Colonic mucosa (tissue), 4 donors: Measurements from ENCODE around the gene C1GALT1. TPM values are rescaled to one million over a fixed set of nuclear protein-coding genes. Genes with fewer than 3 reads are reported as not detected.

ENCODE experiments used
- DNase-seq: peaks from one replicate; pipeline ENCODE4 v3.0.0-alpha.2; 2020
- H3K27ac ChIP-seq: fragments of 200-600 bp; one replicate; pipeline ENCODE4 v1.8.0; 2021
- H3K27me3 ChIP-seq: fragments of 200-600 bp; one replicate; pipeline ENCODE4 v1.8.0; 2021
- H3K36me3 ChIP-seq: fragments of 200-600 bp; one replicate; pipeline ENCODE4 v1.8.0; 2021
- H3K4me1 ChIP-seq: fragments of 200-600 bp; one replicate; pipeline ENCODE4 v1.8.0; 2021; ENCODE audit warnings: mild to moderate bottlenecking
- H3K4me3 ChIP-seq: fragments of 200-600 bp; one replicate; pipeline ENCODE4 v1.8.0; 2021
- H3K9ac ChIP-seq, 2 donors: one replicate each; pipeline ENCODE4 v1.7.0; 2013; ENCODE audit warnings: control low read depth in 2 of 2, low read depth in 2 of 2, low read length in 2 of 2
- H3K9me3 ChIP-seq: fragments of 200-600 bp; one replicate; pipeline ENCODE4 v1.8.0; 2021
- intact Hi-C: fragments of 100-400 bp; cut with DNase I; formaldehyde crosslinking; loops from one replicate; pipeline ENCODE4 v1.14.1; 2022
- total RNA-seq, 2 donors: library from RNA; stranded (reverse); fragmentation: NEBNext Ultra II Directional in 1 of 2; extraction: Animal tissue kit (Norgen Biotek cat#: 25700) in 1 of 2; gene quantifications; one replicate each; pipeline ENCODE4 v1.2.1, GENCODE V29; 2021
- TF ChIP-seq, protein P1 (sequence below): fragments of 200-600 bp; IDR thresholded peaks from one replicate; pipeline ENCODE4 v1.8.0; 2022; ENCODE audit warnings: antibody characterized with exemption, mild to moderate bottlenecking
- donor health status: healthy.
- donor health status: DM: no; HTN: no; CAD: no.
- donor health status: DM: no; HTN: no; CAD: no.

Gene C1GALT1
- total RNA-seq, 2 donors from 2014 or later = 33.9 to 39.4 TPM

DNA sequence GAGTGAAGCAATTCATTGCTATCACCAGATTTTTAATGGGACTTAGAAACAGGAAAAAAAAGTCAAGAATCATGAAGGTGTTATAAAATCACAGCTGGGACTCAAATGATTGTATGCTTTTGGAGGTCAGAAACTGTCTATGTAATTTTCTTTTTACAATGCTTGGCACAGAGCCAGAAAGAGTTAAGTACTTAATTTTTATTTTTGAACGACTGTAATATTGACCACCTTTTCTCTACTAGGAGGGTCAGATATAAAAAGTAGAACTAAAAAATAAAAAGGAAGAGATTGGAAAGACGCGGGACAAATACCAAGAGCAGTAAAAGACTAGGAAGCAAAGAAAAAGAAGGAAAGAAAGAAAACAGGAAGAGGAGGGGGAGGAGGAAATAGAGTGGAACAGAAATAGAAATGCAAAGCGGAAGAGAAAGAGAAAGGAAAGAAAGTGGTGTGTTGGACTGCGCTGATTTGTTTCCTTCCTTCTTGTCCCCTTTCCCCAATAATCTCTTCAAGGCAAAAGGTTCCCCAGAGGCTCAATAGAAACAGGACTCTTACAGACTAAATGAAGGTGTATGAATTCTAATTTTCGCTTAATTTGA, 23.2 kb upstream of the C1GALT1 start:
- no peak overlapping the region for H3K9ac ChIP-seq
- no peak for DNase-seq
- H3K4me1 ChIP-seq = no peaks in the 10 kb centered on the region
- H3K27ac ChIP-seq = no peak overlapping the region
- no peaks in the 10 kb centered on the region for H3K9me3 ChIP-seq
- H3K4me3 ChIP-seq = no peak overlapping the region
- H3K27me3 ChIP-seq = no peaks in the 10 kb centered on the region
- TF ChIP-seq, protein P1, sequence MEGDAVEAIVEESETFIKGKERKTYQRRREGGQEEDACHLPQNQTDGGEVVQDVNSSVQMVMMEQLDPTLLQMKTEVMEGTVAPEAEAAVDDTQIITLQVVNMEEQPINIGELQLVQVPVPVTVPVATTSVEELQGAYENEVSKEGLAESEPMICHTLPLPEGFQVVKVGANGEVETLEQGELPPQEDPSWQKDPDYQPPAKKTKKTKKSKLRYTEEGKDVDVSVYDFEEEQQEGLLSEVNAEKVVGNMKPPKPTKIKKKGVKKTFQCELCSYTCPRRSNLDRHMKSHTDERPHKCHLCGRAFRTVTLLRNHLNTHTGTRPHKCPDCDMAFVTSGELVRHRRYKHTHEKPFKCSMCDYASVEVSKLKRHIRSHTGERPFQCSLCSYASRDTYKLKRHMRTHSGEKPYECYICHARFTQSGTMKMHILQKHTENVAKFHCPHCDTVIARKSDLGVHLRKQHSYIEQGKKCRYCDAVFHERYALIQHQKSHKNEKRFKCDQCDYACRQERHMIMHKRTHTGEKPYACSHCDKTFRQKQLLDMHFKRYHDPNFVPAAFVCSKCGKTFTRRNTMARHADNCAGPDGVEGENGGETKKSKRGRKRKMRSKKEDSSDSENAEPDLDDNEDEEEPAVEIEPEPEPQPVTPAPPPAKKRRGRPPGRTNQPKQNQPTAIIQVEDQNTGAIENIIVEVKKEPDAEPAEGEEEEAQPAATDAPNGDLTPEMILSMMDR = no peak
- no peaks in the 10 kb centered on the region for H3K36me3 ChIP-seq
- intact Hi-C loops = no loop called here

DNA sequence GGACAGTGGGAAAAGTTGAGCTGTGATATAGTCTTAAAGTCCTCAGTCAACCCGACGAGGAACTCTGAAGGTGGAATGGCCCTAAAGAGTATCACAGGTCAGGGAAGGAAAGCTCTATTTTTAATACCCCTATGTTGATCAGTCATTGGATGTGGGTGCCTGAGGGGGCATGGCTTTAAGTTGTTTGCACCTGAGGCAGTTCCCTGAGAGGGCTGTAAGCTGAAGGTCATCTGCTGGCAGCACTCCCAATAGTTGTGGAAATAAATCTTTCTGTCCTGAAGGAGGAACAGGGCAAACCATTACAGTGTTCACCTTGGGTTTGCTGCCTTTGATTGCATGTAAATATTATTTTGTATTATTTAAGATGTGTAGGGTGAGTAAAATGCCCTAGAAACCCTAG, 17.8 kb upstream of the C1GALT1 start:
- H3K4me3 ChIP-seq = no peak overlapping the region
- H3K27ac ChIP-seq = no peak overlapping the region
- H3K9me3 ChIP-seq = no peaks in the 10 kb centered on the region
- TF ChIP-seq, protein P1 = no peak
- H3K36me3 ChIP-seq = no peaks in the 10 kb centered on the region
- peak; percentile 30 for DNase-seq
- no peak overlapping the region for H3K9ac ChIP-seq
- H3K27me3 ChIP-seq = no peaks in the 10 kb centered on the region
- H3K4me1 ChIP-seq = no peaks in the 10 kb centered on the region
- intact Hi-C loops = no loop called here

DNA sequence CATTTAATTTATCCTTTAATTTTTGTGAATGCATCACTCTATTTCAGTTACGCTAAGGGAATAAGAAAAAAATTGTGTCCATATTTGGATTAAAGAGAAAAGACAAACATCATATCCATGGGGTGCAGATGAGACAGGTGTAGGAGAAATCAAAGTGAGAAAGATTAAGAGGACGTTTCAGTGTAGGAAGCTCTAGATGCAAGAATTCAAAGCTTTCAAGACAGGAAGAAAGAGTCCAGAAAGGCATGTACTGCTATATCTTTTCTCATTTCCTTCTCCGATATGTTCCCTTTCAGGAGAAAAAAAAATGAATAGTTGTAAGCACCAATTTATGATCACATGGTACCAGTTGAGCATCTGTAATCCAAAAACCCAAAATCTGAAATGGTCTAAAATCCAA, 17.0 kb upstream of the C1GALT1 start:
- no peak overlapping the region for H3K27ac ChIP-seq
- no peak for DNase-seq
- TF ChIP-seq, protein P1 = no peak
- no peaks in the 10 kb centered on the region for H3K36me3 ChIP-seq
- no peaks in the 10 kb centered on the region for H3K4me1 ChIP-seq
- no peaks in the 10 kb centered on the region for H3K9me3 ChIP-seq
- intact Hi-C loops = no loop called here
- no peaks in the 10 kb centered on the region for H3K27me3 ChIP-seq
- no peak overlapping the region for H3K9ac ChIP-seq
- no peak overlapping the region for H3K4me3 ChIP-seq

- H3K9me3 ChIP-seq = no peaks in the 10 kb centered on the region
- H3K4me3 ChIP-seq = no peak overlapping the region
- TF ChIP-seq, protein P1 = no peak
- no peak for DNase-seq
- H3K27me3 ChIP-seq = no peaks in the 10 kb centered on the region
- H3K9ac ChIP-seq = no peak overlapping the region
- intact Hi-C loops = no loop called here
- no peaks in the 10 kb centered on the region for H3K4me1 ChIP-seq
- H3K27ac ChIP-seq = no peak overlapping the region
- no peaks in the 10 kb centered on the region for H3K36me3 ChIP-seq
These were observed 16.0 kb upstream of the C1GALT1 start for GRCh38 chr7:7166318-7166717.

DNA sequence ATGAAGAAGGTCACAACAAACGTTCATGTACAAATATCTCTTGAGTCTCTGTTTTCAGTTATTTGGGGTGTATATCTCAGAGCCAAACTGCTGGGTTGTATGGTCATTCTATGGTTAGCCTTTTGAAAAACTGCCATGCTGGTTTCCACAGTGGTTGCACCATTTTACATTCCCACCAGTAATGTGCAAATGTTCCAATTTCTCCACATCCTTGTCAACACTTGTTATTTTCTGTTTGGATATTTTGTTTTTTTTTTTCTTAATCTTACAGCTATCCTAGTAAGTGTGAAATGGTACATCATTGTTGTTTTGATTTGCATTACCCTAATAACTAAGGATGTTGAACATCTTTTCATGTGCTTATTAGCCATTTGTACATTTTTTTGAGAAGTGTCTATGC, 13.0 kb upstream of the C1GALT1 start:
- DNase-seq = no peak
- Histone ChIP-seq H3K27me3 (no peaks in the 10 kb centered on the region), H3K36me3 (no peaks in the 10 kb centered on the region), H3K27ac (no peak overlapping the region), H3K4me1 (no peaks in the 10 kb centered on the region), H3K9ac (no peak overlapping the region), H3K4me3 (no peak overlapping the region), H3K9me3 (no peaks in the 10 kb centered on the region)
- TF ChIP-seq, protein P1 = no peak
- intact Hi-C loops = no loop called here
